Mesenchymal stem cell (in vitro differentiated cells and primary cell): ENCODE results near the gene DMRTA2.

Experiments
- DNase-seq: peaks from one replicate; pipeline ENCODE4 v3.0.0-alpha.2; 2013
- H2AFZ ChIP-seq: one replicate; pipeline ENCODE4 v1.6.1; 2013; ENCODE audit warnings: low read depth, mild to moderate bottlenecking, control low read depth, inconsistent platforms, low read length, moderate library complexity
- H2AK5ac ChIP-seq: 2 replicates; pipeline ENCODE4 v1.6.1; 2013; ENCODE audit warnings: low read length, moderate library complexity, mild to moderate bottlenecking, inconsistent platforms; ENCODE audit not compliant: severe bottlenecking
- H2BK120ac ChIP-seq: one replicate; pipeline ENCODE4 v1.6.1; 2013; ENCODE audit warnings: low read depth, mild to moderate bottlenecking, inconsistent platforms, low read length, moderate library complexity
- H2BK12ac ChIP-seq, 2 experiments: one replicate each; pipeline ENCODE4 v1.6.1; 2013; ENCODE audit warnings: inconsistent platforms in 2 of 2, low read length in 2 of 2, mild to moderate bottlenecking in 2 of 2, moderate library complexity in 2 of 2, control low read depth in 1 of 2
- H2BK15ac ChIP-seq: one replicate; pipeline ENCODE4 v1.6.1; 2013; ENCODE audit warnings: mild to moderate bottlenecking, low read depth, inconsistent platforms; ENCODE audit not compliant: poor library complexity, severe bottlenecking
- H2BK5ac ChIP-seq: 2 replicates; pipeline ENCODE4 v1.6.1; 2013; ENCODE audit warnings: low read depth, mild to moderate bottlenecking, low read length, control low read depth, inconsistent platforms; ENCODE audit not compliant: poor library complexity, severe bottlenecking
- H3K14ac ChIP-seq, 2 experiments: one replicate each; pipeline ENCODE4 v1.6.1; 2013; ENCODE audit warnings: inconsistent platforms in 2 of 2, low read length in 2 of 2, control low read depth in 1 of 2, mild to moderate bottlenecking in 1 of 2, moderate library complexity in 1 of 2
- H3K18ac ChIP-seq, 2 experiments: one replicate each; pipeline ENCODE4 v1.6.1; 2013; ENCODE audit warnings: inconsistent platforms in 2 of 2, low read length in 2 of 2, control low read depth in 1 of 2, low read depth in 1 of 2, mild to moderate bottlenecking in 1 of 2
- H3K23ac ChIP-seq, 2 experiments: one replicate each; pipeline ENCODE4 v1.6.1; 2013; ENCODE audit warnings: inconsistent platforms in 2 of 2, low read length in 2 of 2, mild to moderate bottlenecking in 2 of 2, moderate library complexity in 2 of 2, control low read depth in 1 of 2
- H3K27ac ChIP-seq: 2 replicates; pipeline ENCODE4 v1.5.1; 2013; ENCODE audit warnings: mild to moderate bottlenecking, moderate library complexity, low read length, control low read depth, inconsistent platforms; ENCODE audit not compliant: poor library complexity, severe bottlenecking
- H3K27me3 ChIP-seq, 2 experiments: 2 replicates each; pipeline versions ENCODE4 v1.6.1 to v1.7.0; 2013; ENCODE audit warnings: low read length in 2 of 2, mild to moderate bottlenecking in 2 of 2, moderate library complexity in 2 of 2, control low read depth in 1 of 2, inconsistent platforms in 1 of 2; ENCODE audit not compliant: control insufficient read depth in 1 of 2, insufficient read depth in 1 of 2
- H3K36me3 ChIP-seq, 2 experiments: 2 replicates each; pipeline versions ENCODE4 v1.6.1 to v1.7.0; 2013; ENCODE audit warnings: low read length in 2 of 2, control low read depth in 1 of 2, inconsistent platforms in 1 of 2, low read depth in 1 of 2, mild to moderate bottlenecking in 1 of 2; ENCODE audit not compliant: insufficient read depth in 2 of 2, control insufficient read depth in 1 of 2
- H3K4ac ChIP-seq, 2 experiments: one replicate each; pipeline ENCODE4 v1.6.1; 2013; ENCODE audit warnings: inconsistent platforms in 2 of 2, low read length in 2 of 2, mild to moderate bottlenecking in 2 of 2, moderate library complexity in 2 of 2, control low read depth in 1 of 2, low read depth in 1 of 2
- H3K4me1 ChIP-seq: 2 replicates; pipeline ENCODE4 v1.6.1; 2013; ENCODE audit warnings: low read depth, low read length, control low read depth; ENCODE audit not compliant: control insufficient read depth, insufficient read depth
- H3K4me2 ChIP-seq: 2 replicates; pipeline ENCODE4 v1.6.1; 2013; ENCODE audit warnings: low read length, mild to moderate bottlenecking, inconsistent platforms; ENCODE audit not compliant: poor library complexity, severe bottlenecking
- H3K4me3 ChIP-seq, 2 experiments: 2 replicates each; pipeline versions ENCODE4 v1.5.1 to v1.7.0; 2013; ENCODE audit warnings: low read length in 2 of 2, mild to moderate bottlenecking in 2 of 2, control low read depth in 1 of 2, low read depth in 1 of 2; ENCODE audit not compliant: insufficient read depth in 1 of 2
- H3K79me1 ChIP-seq: replicated peaks from 2 replicates; pipeline ENCODE4 v1.6.1; 2013; ENCODE audit warnings: mild to moderate bottlenecking, control low read depth, low read length, inconsistent platforms; ENCODE audit not compliant: poor library complexity, severe bottlenecking
- H3K9ac ChIP-seq: 2 replicates; pipeline ENCODE4 v1.7.0; 2013; ENCODE audit warnings: mild to moderate bottlenecking, low read length, moderate library complexity
- H3K9me3 ChIP-seq: 2 replicates; pipeline ENCODE4 v1.7.0; 2013; ENCODE audit warnings: mild to moderate bottlenecking, low read length; ENCODE audit not compliant: control insufficient read depth
- H4K8ac ChIP-seq: one replicate; pipeline ENCODE4 v1.6.1; 2013; ENCODE audit warnings: inconsistent platforms, mild to moderate bottlenecking, low read length, moderate library complexity
- H4K91ac ChIP-seq: one replicate; pipeline ENCODE4 v1.6.1; 2013; ENCODE audit warnings: mild to moderate bottlenecking, low read length, inconsistent platforms
- WGBS: methylation state at CpG from one replicate; pipeline ENCODE4 v1.1.7; 2013; ENCODE audit warnings: mixed read lengths; 5-methylcytosine and 5-hydroxymethylcytosine counted together

The DMRTA2 gene

DNA sequence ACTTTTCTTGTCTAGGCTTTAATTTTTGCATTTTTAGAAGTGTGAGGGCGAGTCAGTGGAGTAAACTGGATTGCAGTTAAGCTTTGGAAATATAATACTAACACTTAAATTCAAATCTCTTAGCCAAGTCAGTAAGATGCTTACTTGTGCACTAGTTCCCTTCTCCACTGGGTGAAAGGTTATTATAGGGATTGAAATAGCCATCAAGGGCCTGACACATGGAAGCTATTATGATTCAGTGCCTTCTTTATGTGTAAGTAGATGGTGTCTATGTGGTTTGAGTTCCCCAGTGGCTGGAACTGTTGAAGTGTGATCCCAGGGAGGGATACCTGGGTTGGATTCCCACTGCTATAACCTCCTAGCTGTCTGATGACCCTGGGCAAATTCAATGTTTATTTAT lies 24.7 kb upstream of the DMRTA2 start:
- Histone ChIP-seq H4K91ac (no peak overlapping the region), H3K18ac (no peak overlapping the region), H2BK15ac (no peak overlapping the region), H3K9ac (no peak overlapping the region), H3K27ac (no peak overlapping the region), H3K4me2 (no peak overlapping the region), H3K4me3 (no peak overlapping the region), H3K27me3 (no peaks in the 10 kb centered on the region), H3K36me3 (no peaks in the 10 kb centered on the region), H3K9me3 (no peaks in the 10 kb centered on the region), H3K79me1 (no peaks in the 10 kb centered on the region), H2BK120ac (no peak overlapping the region), H2AK5ac (no peak overlapping the region), H3K4ac (no peak overlapping the region), H3K14ac (no peak overlapping the region), H3K23ac (no peak overlapping the region), H3K4me1 (no peaks in the 10 kb centered on the region), H2BK12ac (no peak overlapping the region), H4K8ac (no peak overlapping the region), H2AFZ (no peak overlapping the region), H2BK5ac (no peak overlapping the region)
- WGBS = no CpG with 5 or more reads among the region's 1 CpG
- DNase-seq = no peak

DNA sequence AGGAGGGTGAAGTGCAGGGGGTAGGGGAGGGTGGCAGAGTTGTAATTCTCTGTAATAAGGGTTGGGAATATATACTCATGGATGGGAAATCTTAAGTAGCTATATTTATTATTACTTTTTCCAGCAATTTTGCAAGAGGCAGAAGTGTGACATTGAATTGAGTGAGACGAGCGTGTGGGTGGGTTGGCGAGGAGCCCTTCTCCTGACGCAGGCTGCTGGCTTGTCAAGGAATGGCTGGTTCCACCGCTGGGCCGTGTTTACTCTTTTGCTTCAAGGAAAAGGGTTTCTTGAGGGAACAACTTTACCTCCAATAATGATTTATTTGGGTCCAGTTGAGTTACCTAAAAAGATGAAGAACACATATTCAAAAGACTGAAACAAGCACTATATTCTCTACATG lies 17.9 kb upstream of the DMRTA2 start:
- DNase-seq = no peak
- Histone ChIP-seq H3K36me3 (peaks cover 0 to 22% of the 10 kb centered on the region in 2 experiments), H2BK12ac (no peak overlapping the region), H3K4me3 (no peak overlapping the region), H3K23ac (no peak overlapping the region), H3K4me1 (no peaks in the 10 kb centered on the region), H2BK5ac (no peak overlapping the region), H2AFZ (no peak overlapping the region), H4K8ac (no peak overlapping the region), H3K27ac (no peak overlapping the region), H3K9ac (no peak overlapping the region), H3K79me1 (no peaks in the 10 kb centered on the region), H3K27me3 (no peaks in the 10 kb centered on the region), H2BK120ac (no peak overlapping the region), H3K14ac (no peak overlapping the region), H2BK15ac (no peak overlapping the region), H3K4ac (no peak overlapping the region), H3K18ac (no peak overlapping the region), H4K91ac (no peak overlapping the region), H3K4me2 (no peak overlapping the region), H3K9me3 (no peaks in the 10 kb centered on the region), H2AK5ac (no peak overlapping the region)
- 96% methylated on average over 4 of the region's 6 CpGs for WGBS

DNA sequence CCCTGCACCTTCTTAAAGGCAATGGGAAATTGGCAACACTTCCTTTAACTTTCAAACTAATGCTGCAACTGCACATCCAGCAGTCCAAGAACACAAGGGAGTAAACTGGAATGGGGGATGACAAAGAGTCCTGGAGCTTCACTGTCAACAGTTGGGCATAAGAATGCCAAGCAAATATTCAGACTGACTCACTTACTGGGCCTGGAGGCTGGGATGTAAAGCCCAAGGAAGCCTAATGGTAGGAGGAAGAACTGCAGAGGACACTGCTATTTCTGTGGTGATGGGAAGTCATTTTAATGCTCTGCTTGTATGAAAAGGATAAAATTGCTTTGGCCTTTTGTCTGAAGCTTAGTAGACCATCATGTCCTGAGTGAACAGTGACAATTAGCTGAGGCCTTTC lies 15.7 kb upstream of the DMRTA2 start:
- Histone ChIP-seq H4K8ac (no peak overlapping the region), H2AFZ (no peak overlapping the region), H3K36me3 (peaks cover 0 to 22% of the 10 kb centered on the region in 2 experiments), H3K14ac (no peak overlapping the region), H2BK5ac (no peak overlapping the region), H3K18ac (no peak overlapping the region), H3K27me3 (no peaks in the 10 kb centered on the region), H3K4me1 (no peaks in the 10 kb centered on the region), H2BK15ac (no peak overlapping the region), H3K4me2 (no peak overlapping the region), H4K91ac (no peak overlapping the region), H3K4me3 (no peak overlapping the region), H3K27ac (no peak overlapping the region), H3K79me1 (no peaks in the 10 kb centered on the region), H3K9ac (no peak overlapping the region), H2BK12ac (no peak overlapping the region), H2AK5ac (no peak overlapping the region), H3K9me3 (no peaks in the 10 kb centered on the region), H3K23ac (no peak overlapping the region), H3K4ac (no peak overlapping the region), H2BK120ac (no peak overlapping the region)
- DNase-seq = no peak

DNA sequence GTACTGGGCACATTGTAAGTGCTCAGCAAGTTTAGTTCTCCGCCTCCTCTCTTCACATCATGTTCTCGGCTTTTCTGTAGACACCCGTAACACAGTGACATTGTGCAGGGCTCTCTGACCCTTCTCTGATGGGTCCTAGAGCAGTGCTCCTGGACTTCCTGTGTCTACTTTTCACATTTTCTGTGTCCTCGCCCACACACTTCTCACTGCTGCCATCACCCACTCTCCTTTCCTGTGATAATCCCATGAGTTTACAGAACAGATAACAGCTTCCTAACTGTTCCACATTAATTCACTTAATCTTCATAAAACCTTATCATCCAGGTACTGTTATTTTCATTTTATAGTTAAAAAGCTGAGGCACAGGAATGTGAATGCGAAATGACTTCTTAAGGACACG lies 13.2 kb upstream of the DMRTA2 start:
- Histone ChIP-seq H2BK12ac (no peak overlapping the region), H2BK5ac (no peak overlapping the region), H3K27me3 (peaks cover 17 to 20% of the 10 kb centered on the region in 2 experiments), H4K8ac (no peak overlapping the region), H3K14ac (no peak overlapping the region), H4K91ac (no peak overlapping the region), H3K4me1 (no peaks in the 10 kb centered on the region), H3K23ac (no peak overlapping the region), H3K36me3 (peaks cover 0 to 22% of the 10 kb centered on the region in 2 experiments), H3K4me3 (no peak overlapping the region), H2AFZ (no peak overlapping the region), H3K4ac (no peak overlapping the region), H3K9ac (no peak overlapping the region), H3K27ac (no peak overlapping the region), H3K9me3 (no peaks in the 10 kb centered on the region), H2BK15ac (no peak overlapping the region), H3K18ac (no peak overlapping the region), H2BK120ac (no peak overlapping the region), H3K4me2 (no peak overlapping the region), H2AK5ac (no peak overlapping the region), H3K79me1 (no peaks in the 10 kb centered on the region)
- WGBS = 95% methylated on average over 4 of the region's 6 CpGs
- DNase-seq = no peak
